GM12892 (cell line): Measurements from ENCODE around the gene PROB1.

Source experiments
- POLR2A ChIP-seq: IDR thresholded peaks from 2 replicates; pipeline ENCODE4 v1.6.1; 2011; ENCODE audit warnings: low read depth, low read length, control low read depth
- POLR2AphosphoS5 ChIP-seq: IDR thresholded peaks from 2 replicates; pipeline ENCODE4 v1.6.1; 2011; ENCODE audit warnings: low read depth, low read length, control low read depth
- TAF1 ChIP-seq: IDR thresholded peaks from 2 replicates; pipeline ENCODE4 v1.6.1; 2011; ENCODE audit warnings: low read depth, mild to moderate bottlenecking, control low read depth, low read length, borderline replicate concordance

GRCh38 chr5:139342423-139342723, 52.5 kb downstream of the PROB1 start:
- TF ChIP-seq POLR2A (no peak), POLR2AphosphoS5 (no peak), TAF1 (no peak)
